ENCODE data around the gene RAP1GAP2. TPM values are rescaled to one million over a fixed set of nuclear protein-coding genes. Genes with fewer than 3 reads are reported as not detected.
"Not testable (repeated sequence)": the region's sequence is repeated elsewhere in the genome, so short reads cannot be mapped to it uniquely, and the experiment has no call there.

RAP1GAP2 gene
- polyA plus RNA-seq, 4 donors, result 4.9 to 24.6 (median 8.4) TPM

- Histone ChIP-seq H3K27ac (ENCODE audit: low read depth in 1 of 3, low read length in 2 of 3) (no peak overlapping the region), H3K36me3 (ENCODE audit: control insufficient read depth in 3 of 3, insufficient read depth in 2 of 3, low read depth in 1 of 3, low read length in 3 of 3) (peaks cover 0 to 56% (median 4%) of the 10 kb centered on the region in 3 donors), H3K9me3 (ENCODE audit: control insufficient read depth in 2 of 2, insufficient read depth in 1 of 2, low read depth in 1 of 2, low read length in 1 of 2) (no peaks in the 10 kb centered on the region), H3K4me3 (ENCODE audit: low read depth in 1 of 3, low read length in 3 of 3) (no peak overlapping the region), H3K27me3 (ENCODE audit: control insufficient read depth in 3 of 3, insufficient read depth in 3 of 3, low read length in 3 of 3) (no peaks in the 10 kb centered on the region), H3K4me1 (ENCODE audit: control insufficient read depth in 3 of 3, insufficient read depth in 2 of 3, low read depth in 1 of 3, low read length in 2 of 3) (no peaks in the 10 kb centered on the region)
- FAIRE-seq (no peak), DNase-seq (no peak)
- WGBS, 3 donors, result 85 to 92% (median 91%) methylated on average over 11 of the region's 11 CpGs
Observed at GRCh38 chr17:2996810-2997670, 200.8 kb downstream of the RAP1GAP2 start.

- not testable (repeated sequence) for H3K27ac ChIP-seq (ENCODE audit: low read depth in 1 of 3, low read length in 2 of 3); DNase-seq; H3K4me3 ChIP-seq (ENCODE audit: low read depth in 1 of 3, low read length in 3 of 3); H3K9me3 ChIP-seq (ENCODE audit: control insufficient read depth in 2 of 2, insufficient read depth in 1 of 2, low read depth in 1 of 2, low read length in 1 of 2); H3K4me1 ChIP-seq (ENCODE audit: control insufficient read depth in 3 of 3, insufficient read depth in 2 of 3, low read depth in 1 of 3, low read length in 2 of 3); H3K27me3 ChIP-seq (ENCODE audit: control insufficient read depth in 3 of 3, insufficient read depth in 3 of 3, low read length in 3 of 3); FAIRE-seq
- WGBS, 3 donors, result 92 to 94% (median 93%) methylated on average over 9 of the region's 9 CpGs
- peaks cover 0 to 59% (median 4%) of the 10 kb centered on the region in 3 donors for H3K36me3 ChIP-seq (ENCODE audit: control insufficient read depth in 3 of 3, insufficient read depth in 2 of 3, low read depth in 1 of 3, low read length in 3 of 3)
Observed at GRCh38 chr17:2998469-2998901, 202.2 kb downstream of the RAP1GAP2 start.

- Histone ChIP-seq H3K4me3 (ENCODE audit: low read depth in 1 of 3, low read length in 3 of 3) (no peak overlapping the region), H3K27ac (ENCODE audit: low read depth in 1 of 3, low read length in 2 of 3) (peak overlapping the region in 2 of 3 donors; percentile 1 to 80), H3K27me3 (ENCODE audit: control insufficient read depth in 3 of 3, insufficient read depth in 3 of 3, low read length in 3 of 3) (no peaks in the 10 kb centered on the region), H3K4me1 (ENCODE audit: control insufficient read depth in 3 of 3, insufficient read depth in 2 of 3, low read depth in 1 of 3, low read length in 2 of 3) (peaks cover 2 to 14% (median 4%) of the 10 kb centered on the region in 3 donors), H3K36me3 (ENCODE audit: control insufficient read depth in 3 of 3, insufficient read depth in 2 of 3, low read depth in 1 of 3, low read length in 3 of 3) (peaks cover 0 to 64% (median 0%) of the 10 kb centered on the region in 3 donors), H3K9me3 (ENCODE audit: control insufficient read depth in 2 of 2, insufficient read depth in 1 of 2, low read depth in 1 of 2, low read length in 1 of 2) (no peaks in the 10 kb centered on the region)
- DNase-seq (peak in 1 of 2 donors; percentile 15), FAIRE-seq (no peak)
- 56 to 74% (median 67%) methylated on average over 14 of the region's 14 CpGs for whole genome bisulfite sequencing, 3 donors
Observed at GRCh38 chr17:3002538-3003295, 206.5 kb downstream of the RAP1GAP2 start.

- FAIRE-seq, result no peak
- H3K4me1 ChIP-seq (ENCODE audit: control insufficient read depth in 3 of 3, insufficient read depth in 2 of 3, low read depth in 1 of 3, low read length in 2 of 3), result peaks cover 2 to 14% (median 4%) of the 10 kb centered on the region in 3 donors
- H3K36me3 ChIP-seq (ENCODE audit: control insufficient read depth in 3 of 3, insufficient read depth in 2 of 3, low read depth in 1 of 3, low read length in 3 of 3), result peaks cover 0 to 68% (median 0%) of the 10 kb centered on the region in 3 donors
- WGBS, 3 donors, result 55 to 57% (median 55%) methylated on average over 23 of the region's 23 CpGs
- no peak overlapping the region for H3K4me3 ChIP-seq (ENCODE audit: low read depth in 1 of 3, low read length in 3 of 3)
- peak in 1 of 2 donors; percentile 16 for DNase-seq
- H3K9me3 ChIP-seq (ENCODE audit: control insufficient read depth in 2 of 2, insufficient read depth in 1 of 2, low read depth in 1 of 2, low read length in 1 of 2), result no peaks in the 10 kb centered on the region
- no peaks in the 10 kb centered on the region for H3K27me3 ChIP-seq (ENCODE audit: control insufficient read depth in 3 of 3, insufficient read depth in 3 of 3, low read length in 3 of 3)
- peak overlapping the region; percentile 27 to 80 (median 74) for H3K27ac ChIP-seq (ENCODE audit: low read depth in 1 of 3, low read length in 2 of 3)
Observed at GRCh38 chr17:3003296-3004149, 207.3 kb downstream of the RAP1GAP2 start.

- FAIRE-seq, result no peak
- H3K27ac ChIP-seq (ENCODE audit: low read depth in 1 of 3, low read length in 2 of 3), result peak overlapping the region; percentile 27 to 80 (median 74)
Observed at GRCh38 chr17:3004150-3004801, 208.0 kb downstream of the RAP1GAP2 start.

GRCh38 chr17:3004925-3005324 lies 208.7 kb downstream of the RAP1GAP2 start:
- Histone ChIP-seq H3K27ac (ENCODE audit: low read depth in 1 of 3, low read length in 2 of 3) (peak overlapping the region in 2 of 3 donors; percentile 74 to 80), H3K4me3 (ENCODE audit: low read depth in 1 of 3, low read length in 3 of 3) (no peak overlapping the region), H3K4me1 (ENCODE audit: control insufficient read depth in 3 of 3, insufficient read depth in 2 of 3, low read depth in 1 of 3, low read length in 2 of 3) (peaks cover 2 to 14% (median 4%) of the 10 kb centered on the region in 3 donors), H3K27me3 (ENCODE audit: control insufficient read depth in 3 of 3, insufficient read depth in 3 of 3, low read length in 3 of 3) (no peaks in the 10 kb centered on the region), H3K36me3 (ENCODE audit: control insufficient read depth in 3 of 3, insufficient read depth in 2 of 3, low read depth in 1 of 3, low read length in 3 of 3) (peaks cover 0 to 68% (median 0%) of the 10 kb centered on the region in 3 donors), H3K9me3 (ENCODE audit: control insufficient read depth in 2 of 2, insufficient read depth in 1 of 2, low read depth in 1 of 2, low read length in 1 of 2) (no peaks in the 10 kb centered on the region)
- WGBS, 3 donors, result 79 to 85% (median 81%) methylated on average over 13 of the region's 13 CpGs
- no peak for DNase-seq
- FAIRE-seq, result no peak

More at GRCh38 chr17:3004150-3004801, 208.0 kb downstream of the RAP1GAP2 start:
- Histone ChIP-seq H3K4me3 (ENCODE audit: low read depth in 1 of 3, low read length in 3 of 3) (no peak overlapping the region), H3K36me3 (ENCODE audit: control insufficient read depth in 3 of 3, insufficient read depth in 2 of 3, low read depth in 1 of 3, low read length in 3 of 3) (peaks cover 0 to 66% (median 0%) of the 10 kb centered on the region in 3 donors), H3K27me3 (ENCODE audit: control insufficient read depth in 3 of 3, insufficient read depth in 3 of 3, low read length in 3 of 3) (no peaks in the 10 kb centered on the region), H3K9me3 (ENCODE audit: control insufficient read depth in 2 of 2, insufficient read depth in 1 of 2, low read depth in 1 of 2, low read length in 1 of 2) (no peaks in the 10 kb centered on the region), H3K4me1 (ENCODE audit: control insufficient read depth in 3 of 3, insufficient read depth in 2 of 3, low read depth in 1 of 3, low read length in 2 of 3) (peaks cover 2 to 14% (median 4%) of the 10 kb centered on the region in 3 donors)
- DNase-seq, result peak; percentile 94 to 97
- WGBS, 3 donors, result 5 to 11% (median 6%) methylated on average over 32 to 36 of the region's 36 CpGs

GRCh38 chr17:3005696-3006095 lies 209.5 kb downstream of the RAP1GAP2 start:
- no peak for FAIRE-seq
- no peak overlapping the region for H3K4me3 ChIP-seq (ENCODE audit: low read depth in 1 of 3, low read length in 3 of 3)
- 90 to 92% (median 92%) methylated on average over 12 of the region's 12 CpGs for WGBS, 3 donors
- DNase-seq, result no peak
- no peak overlapping the region for H3K27ac ChIP-seq (ENCODE audit: low read depth in 1 of 3, low read length in 2 of 3)
- H3K36me3 ChIP-seq (ENCODE audit: control insufficient read depth in 3 of 3, insufficient read depth in 2 of 3, low read depth in 1 of 3, low read length in 3 of 3), result peaks cover 0 to 71% (median 0%) of the 10 kb centered on the region in 3 donors
- H3K4me1 ChIP-seq (ENCODE audit: control insufficient read depth in 3 of 3, insufficient read depth in 2 of 3, low read depth in 1 of 3, low read length in 2 of 3), result peaks cover 2 to 14% (median 4%) of the 10 kb centered on the region in 3 donors
- no peaks in the 10 kb centered on the region for H3K27me3 ChIP-seq (ENCODE audit: control insufficient read depth in 3 of 3, insufficient read depth in 3 of 3, low read length in 3 of 3)
- H3K9me3 ChIP-seq (ENCODE audit: control insufficient read depth in 2 of 2, insufficient read depth in 1 of 2, low read depth in 1 of 2, low read length in 1 of 2), result no peaks in the 10 kb centered on the region
